GM23338 (cell line): ENCODE measurements around the gene IRF2BP2. TPM values are rescaled to one million over a fixed set of nuclear protein-coding genes. Genes with fewer than 3 reads are reported as not detected.
A peak's percentile ranks its signal among the peaks of the same experiment; 100 is the strongest.

ENCODE experiments used
- ATAC-seq: fragments of 200-7000 bp; cut with Tn5 transposase; 3 replicates; pipeline ENCODE4 v1.9.1; 2020
- DNase-seq: peaks from one replicate; pipeline ENCODE4 v3.0.0-alpha.2; 2015; ENCODE audit warnings: low spot score
- H2AFZ ChIP-seq: fragments of 200-600 bp; sonication (generic); 2 replicates; pipeline ENCODE4 v1.8.0; 2016; ENCODE audit warnings: antibody characterized with exemption, mild to moderate bottlenecking, moderate library complexity
- H3F3A ChIP-seq: fragments of 200-600 bp; sonication (generic); replicated peaks from 2 replicates; pipeline ENCODE4 v1.8.0; 2017; ENCODE audit warnings: antibody characterized with exemption, mixed run types, low read depth
- H3K27ac ChIP-seq: fragments of 200-600 bp; sonication (generic); 2 replicates; pipeline ENCODE4 v1.6.1; 2016; ENCODE audit warnings: low read depth
- H3K27me3 ChIP-seq: fragments of 200-600 bp; sonication (generic); 2 replicates; pipeline ENCODE4 v1.8.0; 2016; ENCODE audit warnings: mild to moderate bottlenecking, mixed run types, moderate library complexity; ENCODE audit not compliant: insufficient read depth
- H3K36me3 ChIP-seq: fragments of 200-600 bp; sonication (generic); 2 replicates; pipeline ENCODE4 v1.8.0; 2016; ENCODE audit warnings: mild to moderate bottlenecking; ENCODE audit not compliant: insufficient read depth
- H3K4me1 ChIP-seq: fragments of 200-600 bp; sonication (generic); 2 replicates; pipeline ENCODE4 v1.8.0; 2016; ENCODE audit warnings: mild to moderate bottlenecking, moderate library complexity; ENCODE audit not compliant: insufficient read depth
- H3K4me2 ChIP-seq: fragments of 200-600 bp; sonication (generic); 2 replicates; pipeline ENCODE4 v1.7.1; 2017; ENCODE audit warnings: mixed run types
- H3K4me3 ChIP-seq: fragments of 200-600 bp; sonication (generic); 2 replicates; pipeline ENCODE4 v1.6.1; 2016; ENCODE audit warnings: mixed run types
- H3K79me2 ChIP-seq: fragments of 200-600 bp; sonication (generic); replicated peaks from 2 replicates; pipeline ENCODE4 v1.8.0; 2017; ENCODE audit warnings: mild to moderate bottlenecking; ENCODE audit not compliant: insufficient read depth
- H3K9me2 ChIP-seq: fragments of 200-600 bp; sonication (generic); 2 replicates; pipeline ENCODE4 v1.8.0; 2017; ENCODE audit not compliant: insufficient read depth
- H4K20me1 ChIP-seq: fragments of 200-600 bp; sonication (generic); replicated peaks from 2 replicates; pipeline ENCODE4 v1.8.0; 2017; ENCODE audit warnings: mild to moderate bottlenecking; ENCODE audit not compliant: insufficient read depth
- H3K27ac Mint-ChIP-seq: 2 replicates; pipeline ENCODE4 v1.8.0; 2020; ENCODE audit warnings: inconsistent platforms, mild to moderate bottlenecking, moderate library complexity, mixed read lengths
- H3K27me3 Mint-ChIP-seq: 3 replicates; pipeline ENCODE4 v1.8.0; 2022; ENCODE audit warnings: low read depth, mild to moderate bottlenecking, moderate library complexity, mixed read lengths, inconsistent platforms; ENCODE audit not compliant: insufficient read depth, poor library complexity
- H3K36me3 Mint-ChIP-seq: 3 replicates; pipeline ENCODE4 v1.8.0; 2021; ENCODE audit warnings: low read depth, mild to moderate bottlenecking, inconsistent platforms, moderate library complexity, mixed read lengths
- H3K4me1 Mint-ChIP-seq: 3 replicates; pipeline ENCODE4 v1.8.0; 2020; ENCODE audit warnings: mild to moderate bottlenecking, inconsistent platforms, mixed read lengths
- H3K4me3 Mint-ChIP-seq: 3 replicates; pipeline ENCODE4 v1.8.0; 2021; ENCODE audit warnings: moderate library complexity, mild to moderate bottlenecking, inconsistent platforms, mixed read lengths
- H3K9me3 Mint-ChIP-seq: 3 replicates; pipeline ENCODE4 v1.8.0; 2020; ENCODE audit warnings: moderate library complexity, mild to moderate bottlenecking, inconsistent platforms, mixed read lengths
- CREB1 ChIP-seq: fragments of 250-450 bp; sonication (Bioruptor Pico); IDR thresholded peaks from 2 replicates; pipeline ENCODE4 v1.5.0; 2020; ENCODE audit warnings: low read depth, mild to moderate bottlenecking, moderate library complexity
- CTCF ChIP-seq, 2 experiments: fragments of 200-600 bp in 1 of 2; sonication (generic) in 1 of 2; conservative IDR thresholded peaks; 2 replicates each; pipeline versions ENCODE4 v1.5.1 to v1.6.1; 2016 to 2017; ENCODE audit warnings: antibody characterized with exemption in 2 of 2, low read depth in 2 of 2, mild to moderate bottlenecking in 2 of 2, moderate library complexity in 1 of 2
- ETS1 ChIP-seq: IDR thresholded peaks from 2 replicates; pipeline ENCODE4 v1.6.1; 2016; ENCODE audit warnings: antibody characterized with exemption
- EZH2 ChIP-seq: fragments of 200-600 bp; sonication (generic); IDR thresholded peaks from one replicate; pipeline ENCODE4 v1.8.0; 2017; ENCODE audit warnings: antibody characterized with exemption, mild to moderate bottlenecking, low read depth; ENCODE audit not compliant: unreplicated experiment
- EZH2phosphoT487 ChIP-seq: fragments of 200-600 bp; sonication (generic); IDR thresholded peaks from one replicate; pipeline ENCODE4 v1.8.1; 2018; ENCODE audit warnings: antibody characterized with exemption; ENCODE audit not compliant: unreplicated experiment
- JUNB ChIP-seq: IDR thresholded peaks from one replicate; pipeline ENCODE4 v1.6.1; 2016; ENCODE audit warnings: antibody characterized with exemption; ENCODE audit not compliant: unreplicated experiment
- NANOG ChIP-seq: IDR thresholded peaks from 2 replicates; pipeline ENCODE4 v1.6.1; 2016; ENCODE audit warnings: antibody characterized with exemption, borderline replicate concordance
- POLR2AphosphoS5 ChIP-seq: IDR thresholded peaks from 2 replicates; pipeline ENCODE4 v1.6.1; 2016; ENCODE audit warnings: antibody characterized with exemption, low read depth
- REST ChIP-seq: IDR thresholded peaks from one replicate; pipeline ENCODE4 v1.6.1; 2018; ENCODE audit warnings: antibody characterized with exemption; ENCODE audit not compliant: unreplicated experiment
- STAT1 ChIP-seq: IDR thresholded peaks from one replicate; pipeline ENCODE4 v1.6.1; 2016; ENCODE audit warnings: antibody characterized with exemption; ENCODE audit not compliant: unreplicated experiment
- ZNF114 ChIP-seq: fragments of 250-450 bp; sonication (Bioruptor Pico); IDR thresholded peaks from 2 replicates; pipeline ENCODE4 v1.5.0; 2020; ENCODE audit warnings: mild to moderate bottlenecking, moderate library complexity
- ZNF331 ChIP-seq: fragments of 250-450 bp; sonication (Bioruptor Pico); IDR thresholded peaks from 2 replicates; pipeline ENCODE4 v1.5.0; 2020; ENCODE audit warnings: low read depth, mild to moderate bottlenecking, moderate library complexity
- ZNF462 ChIP-seq: fragments of 250-450 bp; sonication (Bioruptor Pico); IDR thresholded peaks from 2 replicates; pipeline ENCODE4 v1.5.0; 2020; ENCODE audit warnings: mild to moderate bottlenecking, moderate library complexity
- polyA plus RNA-seq: library from polyadenylated mRNA; unstranded; fragments of >200 nt; fragmentation: Nextera tagmentation; extraction: Ambion mirVana; gene quantifications from 2 replicates; pipeline ENCODE4 v1.2.1, GENCODE V29; 2016
- total RNA-seq: library from RNA; depleted of rRNA; stranded (reverse); fragments of >200 nt; shearing (Covaris generic); gene quantifications from 2 replicates; pipeline ENCODE4 v1.2.3, GENCODE V29; 2014

The IRF2BP2 gene
- total and polyA plus RNA-seq, 2 experiments from 2014 or later, result 19.4 to 62.4 TPM

GRCh38 chr1:234619794-234620247 lies 9.8 kb upstream of the IRF2BP2 start (continued):
- TF ChIP-seq ZNF462 (CRISPR knock-in tag), result no peak

GRCh38 chr1:234619071-234619480 lies 9.1 kb upstream of the IRF2BP2 start:
- Histone ChIP-seq H3K4me2 (no peak overlapping the region), H3K79me2 (no peaks in the 10 kb centered on the region), H3F3A (no peaks in the 10 kb centered on the region), H3K27me3 (no peaks in the 10 kb centered on the region), H3K27ac (peak overlapping the region; percentile 56), H2AFZ (no peak overlapping the region), H3K4me3 (no peak overlapping the region), H3K4me1 (peaks cover 31% of the 10 kb centered on the region), H3K36me3 (no peaks in the 10 kb centered on the region), H3K9me2 (no peaks in the 10 kb centered on the region), H4K20me1 (no peaks in the 10 kb centered on the region)
- no peak for DNase-seq
- TF ChIP-seq CTCF (conservative IDR thresholded peaks at IDR 0.05; ENCODE audit: low read depth in 2 of 2) (no peak), EZH2 (no peak), EZH2phosphoT487 (no peak), ETS1 (no peak), JUNB (no peak), POLR2AphosphoS5 (no peak), CREB1 (CRISPR knock-in tag) (no peak), REST (no peak), STAT1 (no peak), ZNF331 (no peak), NANOG (no peak), ZNF114 (CRISPR knock-in tag) (no peak)
- Mint-ChIP-seq H3K4me1 (peaks cover 45% of the 10 kb centered on the region), H3K27ac (peak overlapping the region; percentile 84), H3K4me3 (no peak overlapping the region), H3K9me3 (no peaks in the 10 kb centered on the region), H3K36me3 (no peaks in the 10 kb centered on the region), H3K27me3 (peaks cover 4% of the 10 kb centered on the region)
- no peak; the same call in 2 of the 3 replicates for ATAC-seq
